Central memory CD4-positive, alpha-beta T cell (primary cell): Measurements from ENCODE around the gene NID2.

Experiments used
- DNase-seq: peaks from one replicate; pipeline ENCODE4 v3.0.0; 2022

NID2 gene

GRCh38 chr14:52053044-52053443 lies 15.8 kb downstream of the NID2 start:
- DNase-seq = no peak

GRCh38 chr14:52052288-52052943 lies 16.4 kb downstream of the NID2 start:
- DNase-seq = no peak

GRCh38 chr14:52051871-52052270 lies 17.0 kb downstream of the NID2 start:
- no peak for DNase-seq

GRCh38 chr14:52051251-52051650 lies 17.6 kb downstream of the NID2 start:
- no peak for DNase-seq

- no peak for DNase-seq
These were observed 18.9 kb downstream of the NID2 start for GRCh38 chr14:52049721-52050588.

- DNase-seq = no peak
These were observed 19.6 kb downstream of the NID2 start for GRCh38 chr14:52049271-52049670.

GRCh38 chr14:52048641-52049204 lies 20.1 kb downstream of the NID2 start:
- DNase-seq = no peak

GRCh38 chr14:52048116-52048515 lies 20.7 kb downstream of the NID2 start:
- DNase-seq = no peak

GRCh38 chr14:52046376-52046917 lies 22.4 kb downstream of the NID2 start:
- no peak for DNase-seq

GRCh38 chr14:52044791-52045522 lies 23.9 kb downstream of the NID2 start:
- DNase-seq = no peak

- DNase-seq = no peak
These were observed 25.2 kb downstream of the NID2 start for GRCh38 chr14:52043690-52044089.

GRCh38 chr14:52042371-52043289 lies 26.2 kb downstream of the NID2 start:
- no peak for DNase-seq

- DNase-seq = no peak
These were observed 28.3 kb downstream of the NID2 start for GRCh38 chr14:52040598-52040997.

GRCh38 chr14:52039124-52039815 lies 29.6 kb downstream of the NID2 start:
- no peak for DNase-seq

GRCh38 chr14:52033101-52033642 lies 35.7 kb downstream of the NID2 start:
- DNase-seq = no peak

GRCh38 chr14:52032204-52032801 lies 36.6 kb downstream of the NID2 start:
- no peak for DNase-seq

- DNase-seq = no peak
These were observed 37.1 kb downstream of the NID2 start for GRCh38 chr14:52031781-52032180.

GRCh38 chr14:52029881-52030280 lies 39.0 kb downstream of the NID2 start:
- no peak for DNase-seq

- no peak for DNase-seq
These were observed 42.0 kb downstream of the NID2 start for GRCh38 chr14:52026901-52027300.

GRCh38 chr14:52026017-52026660 lies 42.7 kb downstream of the NID2 start:
- DNase-seq = no peak
